CD4-positive, alpha-beta T cell (primary cell): ENCODE data around the gene FRY. TPM values are rescaled to one million over a fixed set of nuclear protein-coding genes. Genes with fewer than 3 reads are reported as not detected.
A peak's percentile ranks its signal among the peaks of the same experiment; 100 is the strongest.

Source experiments
- ATAC-seq: fragments of 200-7000 bp; cut with Tn5 transposase; one replicate; pipeline ENCODE4 v1.10.0; 2022; ENCODE audit warnings: mild to moderate bottlenecking; ENCODE audit not compliant: poor library complexity
- CTCF ChIA-PET: fragments of 350-600 bp; sonication (Branson Sonifier 250); formaldehyde crosslinking; loops from one replicate; lab custom pipeline; 2021; ENCODE audit warnings: antibody characterized with exemption, inconsistent platforms; lab: Charles Lee
- POLR2A ChIA-PET: fragments of 350-600 bp; sonication (Branson Sonifier 250); formaldehyde crosslinking; loops from one replicate; lab custom pipeline; 2021; ENCODE audit warnings: antibody characterized with exemption, inconsistent platforms; lab: Charles Lee
- DNase-seq, 14 experiments: peaks; one replicate each; pipeline ENCODE4 v3.0.0-alpha.2; 2013 to 2020; ENCODE audit warnings: mixed read lengths in 2 of 14
- H3K27ac ChIP-seq, 2 donors: one replicate each; pipeline versions ENCODE4 v1.5.1 to v1.7.0; 2013; ENCODE audit warnings: low read length in 2 of 2, low read depth in 1 of 2, mild to moderate bottlenecking in 1 of 2
- H3K27me3 ChIP-seq, 2 experiments: 1 replicate in 1 of 2; 2 replicates in 1 of 2; pipeline versions ENCODE4 v1.6.1 to v1.7.0; 2013; ENCODE audit warnings: low read length in 2 of 2, control low read depth in 1 of 2, mild to moderate bottlenecking in 1 of 2, moderate library complexity in 1 of 2; ENCODE audit not compliant: insufficient read depth in 2 of 2, control insufficient read depth in 1 of 2
- H3K36me3 ChIP-seq: one replicate; pipeline ENCODE4 v1.6.1; 2013; ENCODE audit warnings: low read length, control low read depth; ENCODE audit not compliant: insufficient read depth
- H3K4me1 ChIP-seq: one replicate; pipeline ENCODE4 v1.6.1; 2013; ENCODE audit warnings: low read length, control low read depth; ENCODE audit not compliant: insufficient read depth
- H3K4me3 ChIP-seq: one replicate; pipeline ENCODE4 v1.5.1; 2013; ENCODE audit warnings: mild to moderate bottlenecking, low read length, moderate library complexity
- H3K9me3 ChIP-seq, 2 experiments: 1 replicate in 1 of 2; 2 replicates in 1 of 2; pipeline versions ENCODE4 v1.6.1 to v1.7.0; 2013; ENCODE audit warnings: low read length in 2 of 2, mild to moderate bottlenecking in 2 of 2, control low read depth in 1 of 2, moderate library complexity in 1 of 2; ENCODE audit not compliant: control insufficient read depth in 1 of 2, insufficient read depth in 1 of 2
- H3K27ac Mint-ChIP-seq: one replicate; pipeline ENCODE4 v1.8.0; 2020; ENCODE audit warnings: mixed read lengths
- H3K27me3 Mint-ChIP-seq: one replicate; pipeline ENCODE4 v1.8.0; 2021; ENCODE audit warnings: mixed read lengths
- H3K36me3 Mint-ChIP-seq: one replicate; pipeline ENCODE4 v1.8.0; 2021; ENCODE audit warnings: low read depth, mixed read lengths
- H3K4me1 Mint-ChIP-seq: one replicate; pipeline ENCODE4 v1.8.0; 2021; ENCODE audit warnings: low read depth, mixed read lengths
- H3K4me3 Mint-ChIP-seq: one replicate; pipeline ENCODE4 v1.8.0; 2020; ENCODE audit warnings: mild to moderate bottlenecking, mixed read lengths
- H3K9me3 Mint-ChIP-seq: one replicate; pipeline ENCODE4 v1.8.0; 2020; ENCODE audit warnings: mixed read lengths
- CTCF ChIP-seq: fragments of 200-600 bp; IDR thresholded peaks from one replicate; pipeline ENCODE4 v1.8.0; 2022; ENCODE audit warnings: antibody characterized with exemption, mild to moderate bottlenecking
- intact Hi-C, 2 experiments: fragments of 100-400 bp; cut with DNase I in 1 of 2; cut with micrococcal nuclease in 1 of 2; formaldehyde crosslinking; loops; one replicate each; pipeline versions ENCODE4 v1.15.1 to v1.9.0; 2023 to 2025; cut with DNase I, micrococcal nuclease
- total RNA-seq, 174 experiments: library from RNA in 2 of 174; stranded (reverse) in 2 of 174; gene quantifications; one replicate each; pipeline ENCODE4 v1.2.3 and lab custom pipeline; 2021 to 2026

The FRY gene
- total RNA-seq, 2 experiments from 2014 or later: 13.7 to 18.4 TPM

GRCh38 chr13:32036757-32037156 lies 5.2 kb downstream of the FRY start:
- Histone ChIP-seq H3K9me3 (no peaks in the 10 kb centered on the region), H3K4me3 (no peak overlapping the region), H3K27me3 (no peaks in the 10 kb centered on the region), H3K4me1 (peaks cover 17% of the 10 kb centered on the region), H3K36me3 (no peaks in the 10 kb centered on the region), H3K27ac (no peak overlapping the region)
- H3K4me3 Mint-ChIP-seq: peak overlapping the region; percentile 59
- peaks cover 87% of the 10 kb centered on the region for H3K4me1 Mint-ChIP-seq
- ATAC-seq (peak; percentile 44), DNase-seq (peak in 1 of 14 experiments; percentile 8)
- CTCF ChIA-PET: interaction anchor here (1.1 kb wide), 1 partner anchor 10 kb away, joined by 3 read pairs; no protein-coding TSS in a partner anchor
- intact Hi-C loops: no loop called here
- POLR2A ChIA-PET: interaction anchor here (0.6 kb wide), 2 partner anchors 9 to 212 kb away, joined by 3 to 4 read pairs; no protein-coding TSS in a partner anchor
- H3K27me3 Mint-ChIP-seq: no peaks in the 10 kb centered on the region
- no peak for TF ChIP-seq CTCF
- H3K36me3 Mint-ChIP-seq: peaks cover 3% of the 10 kb centered on the region
- peak overlapping the region; percentile 37 for H3K27ac Mint-ChIP-seq
- no peaks in the 10 kb centered on the region for H3K9me3 Mint-ChIP-seq

GRCh38 chr13:32037471-32037870 lies 5.9 kb downstream of the FRY start:
- ChIA-PET CTCF (interaction anchor here (1.1 to 1.3 kb wide), 2 partner anchors 9 to 10 kb away, joined by 3 read pairs; no protein-coding TSS in a partner anchor), POLR2A (interaction anchor here (0.5 to 1.1 kb wide), 2 partner anchors 8 to 632 kb away, joined by 3 to 6 read pairs; no protein-coding TSS in a partner anchor)
- H3K4me3 ChIP-seq: no peak overlapping the region
- H3K4me1 ChIP-seq: peaks cover 17% of the 10 kb centered on the region
- no peak for TF ChIP-seq CTCF
- Mint-ChIP-seq H3K27me3 (no peaks in the 10 kb centered on the region), H3K36me3 (no peaks in the 10 kb centered on the region), H3K4me3 (no peak overlapping the region), H3K27ac (peak overlapping the region; percentile 37), H3K9me3 (no peaks in the 10 kb centered on the region), H3K4me1 (peaks cover 88% of the 10 kb centered on the region)
- H3K27ac ChIP-seq: no peak overlapping the region
- intact Hi-C loops: no loop called here
- DNase-seq (no peak), ATAC-seq (no peak)
- no peaks in the 10 kb centered on the region for H3K9me3 ChIP-seq
- no peaks in the 10 kb centered on the region for H3K27me3 ChIP-seq
- H3K36me3 ChIP-seq: no peaks in the 10 kb centered on the region

- Mint-ChIP-seq H3K36me3 (peaks cover 4% of the 10 kb centered on the region), H3K27me3 (no peaks in the 10 kb centered on the region), H3K4me3 (no peak overlapping the region), H3K9me3 (peaks cover 3% of the 10 kb centered on the region), H3K27ac (peak overlapping the region; percentile 37), H3K4me1 (peaks cover 88% of the 10 kb centered on the region)
- no peak overlapping the region for H3K4me3 ChIP-seq
- no peak for DNase-seq
- TF ChIP-seq CTCF: no peak
- no peak for ATAC-seq
- no peaks in the 10 kb centered on the region for H3K9me3 ChIP-seq
- no peak overlapping the region for H3K27ac ChIP-seq
- H3K27me3 ChIP-seq: no peaks in the 10 kb centered on the region
- peaks cover 22% of the 10 kb centered on the region for H3K4me1 ChIP-seq
- intact Hi-C loops: no loop called here
- no peaks in the 10 kb centered on the region for H3K36me3 ChIP-seq
- POLR2A ChIA-PET: interaction anchor here (1.0 to 1.1 kb wide), 2 partner anchors 7 to 9 kb away, joined by 3 to 6 read pairs; no protein-coding TSS in a partner anchor
- CTCF ChIA-PET: interaction anchor here (1.3 kb wide), 1 partner anchor 8 kb away, joined by 3 read pairs; no protein-coding TSS in a partner anchor
Measured at GRCh38 chr13:32038343-32038742, 6.8 kb downstream of the FRY start.
